CD4-positive, alpha-beta T cell treated with Interleukin-2 at 100 ng/mL for 4 hours (primary cell): Measurements from ENCODE around the gene ANKRD18A.

Experiments used
- DNase-seq: peaks from one replicate; pipeline ENCODE4 v3.0.0-alpha.2; 2020; ENCODE audit warnings: low spot score

ANKRD18A gene

DNA sequence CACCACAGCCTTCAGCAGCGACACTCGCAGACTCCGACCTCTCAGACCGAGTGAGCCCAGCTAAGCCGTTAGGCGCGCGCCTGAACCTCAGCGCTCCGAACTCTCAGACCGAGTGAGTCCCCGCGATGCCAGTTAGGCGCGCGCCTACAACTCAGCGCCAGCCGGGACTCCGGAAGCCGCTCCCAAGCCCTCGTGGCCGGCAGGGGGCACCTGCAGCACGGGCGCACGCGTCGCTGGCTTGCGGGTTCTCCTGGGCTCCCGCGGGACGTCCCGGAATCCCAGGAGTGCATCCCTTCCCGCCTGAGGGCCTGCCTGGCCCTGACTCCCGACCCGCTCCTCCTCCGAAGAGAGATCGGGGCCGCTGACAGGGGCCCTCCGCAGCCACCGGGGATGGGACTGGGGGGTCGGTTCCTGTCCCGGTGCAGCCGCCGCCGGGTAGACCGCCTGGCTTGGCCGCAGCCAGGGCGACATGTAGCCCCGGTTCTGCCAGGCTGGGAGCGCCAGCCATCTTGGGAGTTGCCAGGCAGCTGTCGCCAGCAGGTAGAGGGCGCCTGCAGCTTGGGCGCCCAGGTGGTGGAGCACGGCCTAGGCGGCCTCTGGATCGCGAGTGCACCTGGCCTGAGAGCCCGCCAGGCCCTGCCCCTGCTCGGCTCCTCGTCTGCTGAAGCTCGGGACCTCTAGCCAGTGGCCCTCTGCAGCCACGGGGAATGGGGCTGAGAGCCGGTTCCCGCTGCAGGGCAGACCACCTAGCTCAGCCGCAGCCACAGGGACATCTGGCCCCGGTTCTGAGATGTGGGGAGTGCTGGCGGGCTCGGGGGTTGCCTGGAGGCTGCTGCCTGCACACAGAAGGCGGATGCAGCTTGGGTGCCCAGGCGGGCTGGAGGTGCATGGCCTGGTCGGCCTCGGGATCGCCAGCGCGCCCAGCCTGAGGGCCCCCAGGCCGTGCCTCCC, at the start of gene ANKRD18A:
Gene ANKRD18A (minus strand): TSS at position 114 of the 951 bp plus-strand sequence. CDS start 311 bp downstream, outside the sequence.
- DNase-seq = peak; percentile 70

DNA sequence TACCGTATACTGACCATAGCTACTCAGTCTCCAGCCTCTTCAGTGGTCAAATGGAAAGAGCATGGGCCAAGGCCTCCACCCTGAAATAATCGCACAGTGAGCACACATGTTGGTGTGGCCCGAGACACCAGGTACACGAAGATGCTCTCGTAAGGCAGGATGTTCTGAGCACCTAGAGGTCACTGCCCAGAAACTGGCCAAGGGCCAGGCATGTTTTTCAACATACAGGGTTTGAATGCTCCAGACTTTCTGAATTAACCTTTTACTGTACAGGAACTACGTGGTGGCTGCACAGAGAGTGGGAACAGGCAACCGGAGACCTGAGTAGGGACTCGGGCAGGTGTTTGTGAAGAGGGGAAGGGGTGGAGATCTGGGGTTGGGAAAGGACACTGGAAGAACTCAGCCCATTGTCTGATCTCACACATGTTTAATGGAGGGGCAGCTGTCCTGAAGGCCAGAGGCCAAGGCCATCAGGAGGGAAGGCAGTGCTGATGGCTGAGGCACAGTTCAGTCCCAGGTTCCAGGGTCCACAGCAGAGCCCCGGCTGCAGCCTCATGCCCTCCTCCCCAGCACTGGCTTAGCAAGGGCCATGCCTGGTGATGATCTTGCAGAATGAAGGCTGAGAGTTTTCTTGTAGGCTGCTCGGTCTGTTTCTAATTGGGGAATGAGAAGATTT, 48.5 kb upstream of the ANKRD18A start:
- no peak for DNase-seq

DNA sequence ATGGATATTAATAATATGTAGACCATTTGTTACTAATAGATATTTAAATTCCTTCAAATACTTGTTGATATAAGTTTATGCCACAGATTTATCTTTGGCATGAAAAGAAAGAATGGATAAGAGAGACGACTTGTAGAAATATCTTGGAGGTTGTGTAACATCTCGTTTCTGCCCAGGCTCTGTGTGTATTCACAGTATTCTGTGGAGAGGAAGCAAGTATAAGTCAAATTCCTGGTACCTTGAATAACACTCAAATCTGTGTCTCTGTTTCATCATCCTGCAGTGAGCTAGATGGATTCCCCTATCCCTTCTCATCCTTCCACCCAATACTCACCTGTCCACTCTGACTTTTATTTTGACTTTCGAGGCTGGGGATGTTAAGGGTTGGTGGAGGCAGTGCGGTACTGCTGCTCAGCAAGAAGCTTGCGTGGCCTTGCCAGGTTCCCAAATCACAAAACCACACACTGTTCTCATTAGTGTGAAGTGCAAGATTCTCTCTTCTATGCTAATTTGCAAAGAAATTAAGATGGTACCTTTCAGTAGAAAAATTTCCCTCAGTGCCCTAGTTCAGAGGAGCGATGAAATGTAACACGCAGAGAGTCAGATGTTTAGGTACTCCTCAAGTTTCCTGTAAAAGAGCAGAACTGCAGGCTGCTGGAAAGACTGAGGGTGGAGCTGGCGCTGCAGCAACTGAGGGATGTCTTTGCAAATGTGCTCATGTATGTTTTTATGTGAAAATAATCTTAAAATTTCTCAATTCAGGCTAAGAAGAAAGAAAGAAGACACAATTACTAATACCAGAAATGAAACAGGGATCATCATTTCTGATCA, 42.6 kb upstream of the ANKRD18A start:
- no peak for DNase-seq

DNA sequence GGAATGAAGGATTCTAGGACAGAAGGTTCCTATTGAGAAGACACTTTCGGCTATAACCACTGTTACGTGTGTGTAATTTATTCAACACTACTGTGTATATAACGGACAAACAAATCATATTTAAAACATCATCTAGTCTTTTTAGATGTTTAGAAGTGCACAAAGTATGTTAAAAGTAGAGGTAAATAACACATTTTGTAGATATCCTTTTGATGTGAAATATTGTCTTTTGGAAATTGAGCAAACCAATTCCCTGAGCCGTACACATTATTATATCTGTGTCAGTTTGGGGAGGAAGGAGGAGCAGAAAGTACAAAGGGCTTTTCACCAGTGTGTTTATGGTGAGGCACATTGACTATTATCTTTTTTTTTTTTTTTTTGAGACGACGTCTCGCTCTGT, 39.1 kb upstream of the ANKRD18A start:
- no peak for DNase-seq

DNA sequence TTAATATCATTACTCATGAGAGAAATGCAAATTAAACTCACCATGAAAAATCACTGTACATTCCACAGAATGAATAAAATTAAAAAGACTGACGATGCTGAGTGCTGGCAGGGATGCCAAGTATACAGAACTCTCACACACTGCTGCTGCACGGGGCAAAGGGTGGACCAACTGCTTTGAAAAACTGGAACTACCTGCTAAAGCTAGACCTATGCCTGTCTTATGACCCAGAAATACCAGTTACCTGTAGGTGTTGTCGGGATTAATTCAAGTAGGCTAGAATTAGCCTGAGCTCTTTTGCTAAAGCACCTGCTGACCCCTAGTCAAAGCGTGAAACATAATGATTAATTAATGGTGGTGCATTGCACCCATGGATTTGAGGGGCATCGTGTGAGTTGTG, 36.5 kb upstream of the ANKRD18A start:
- no peak for DNase-seq

DNA sequence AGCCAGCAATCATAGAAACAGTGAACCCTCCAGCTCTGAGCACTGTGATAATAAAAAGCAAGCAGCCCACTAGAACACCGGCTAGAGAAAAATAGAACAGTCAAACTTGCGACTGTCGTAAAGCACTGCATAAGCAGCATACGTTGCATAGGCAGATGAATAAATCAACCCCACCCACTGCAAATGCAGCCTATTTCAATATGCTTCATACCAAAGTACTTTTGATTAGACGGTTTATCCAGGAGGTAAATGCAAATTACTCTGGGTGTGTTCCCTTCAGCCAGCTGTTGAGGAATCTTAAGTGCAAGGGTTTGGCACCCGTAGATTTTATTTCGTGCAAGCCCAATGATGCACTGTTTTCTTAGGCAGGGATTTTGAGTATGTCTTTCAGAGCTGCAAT, 32.1 kb upstream of the ANKRD18A start:
- DNase-seq = no peak

DNA sequence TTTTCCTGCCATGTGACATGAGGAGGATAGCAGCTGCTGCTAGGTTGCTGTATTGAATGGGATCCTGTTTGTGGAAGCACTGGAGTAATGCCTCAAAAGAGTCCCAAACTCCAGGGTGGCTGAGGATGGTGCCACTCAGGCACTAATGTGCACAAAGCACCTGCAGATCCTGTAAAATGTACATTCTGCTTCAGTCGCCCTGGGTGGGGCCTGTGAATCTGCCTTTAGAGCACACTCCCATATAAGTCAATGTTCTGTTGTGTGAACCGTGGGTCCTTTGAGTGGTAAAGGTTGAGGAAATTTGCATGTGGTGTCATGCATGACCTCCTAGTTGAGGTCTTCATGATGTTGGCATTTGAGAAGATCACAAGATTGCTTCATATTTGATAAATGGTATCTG, 31.6 kb upstream of the ANKRD18A start:
- no peak for DNase-seq

DNA sequence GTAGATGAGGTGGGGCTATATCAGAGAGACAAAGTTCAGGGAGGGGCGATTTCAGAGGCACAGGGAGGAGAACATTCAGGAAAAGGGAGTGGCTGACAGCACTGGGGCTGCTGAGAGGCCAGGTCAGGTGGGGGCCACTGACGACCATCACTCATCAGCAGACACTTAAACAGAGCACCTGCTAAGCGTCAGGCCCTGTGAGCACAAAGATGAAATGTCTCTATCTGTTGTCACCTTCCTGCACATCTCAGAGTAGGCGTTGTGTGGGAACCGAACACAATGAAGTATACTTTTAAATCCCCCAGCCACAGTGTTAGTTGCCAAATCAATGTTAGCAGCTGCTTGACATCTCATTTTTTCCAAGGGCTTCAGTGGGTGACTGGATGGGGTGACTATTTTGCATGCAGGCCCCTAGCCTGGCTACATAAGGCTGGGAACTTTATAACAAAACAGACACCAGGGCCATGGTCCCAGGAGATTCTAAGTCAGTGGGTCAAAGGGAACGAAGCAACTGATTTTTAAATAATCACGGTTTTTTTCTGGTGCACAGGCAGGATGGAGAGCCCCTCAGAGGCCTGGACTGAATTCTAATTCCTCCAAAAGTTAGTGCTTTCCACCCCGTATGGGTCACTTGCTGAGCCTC, 31.1 kb upstream of the ANKRD18A start:
- no peak for DNase-seq

DNA sequence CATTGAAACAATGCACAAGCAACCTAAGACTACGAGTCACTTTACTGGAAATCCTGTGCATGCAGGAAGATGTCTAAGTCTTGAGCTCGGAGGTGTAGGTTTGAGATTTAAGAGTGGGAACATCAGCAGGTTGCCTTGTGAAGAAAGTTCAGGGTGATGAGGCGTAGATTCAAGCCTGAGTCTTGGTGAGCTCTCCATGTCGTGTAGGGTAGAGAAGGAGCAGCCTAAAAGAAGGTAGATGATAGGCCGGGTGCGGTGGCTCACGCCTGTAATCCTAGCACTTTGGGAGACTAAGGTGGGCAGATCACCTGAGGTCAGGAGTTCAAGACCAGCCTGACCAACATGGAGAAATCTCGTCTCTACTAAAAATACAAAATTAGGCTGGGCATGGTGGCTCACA, 30.2 kb upstream of the ANKRD18A start:
- no peak for DNase-seq

DNA sequence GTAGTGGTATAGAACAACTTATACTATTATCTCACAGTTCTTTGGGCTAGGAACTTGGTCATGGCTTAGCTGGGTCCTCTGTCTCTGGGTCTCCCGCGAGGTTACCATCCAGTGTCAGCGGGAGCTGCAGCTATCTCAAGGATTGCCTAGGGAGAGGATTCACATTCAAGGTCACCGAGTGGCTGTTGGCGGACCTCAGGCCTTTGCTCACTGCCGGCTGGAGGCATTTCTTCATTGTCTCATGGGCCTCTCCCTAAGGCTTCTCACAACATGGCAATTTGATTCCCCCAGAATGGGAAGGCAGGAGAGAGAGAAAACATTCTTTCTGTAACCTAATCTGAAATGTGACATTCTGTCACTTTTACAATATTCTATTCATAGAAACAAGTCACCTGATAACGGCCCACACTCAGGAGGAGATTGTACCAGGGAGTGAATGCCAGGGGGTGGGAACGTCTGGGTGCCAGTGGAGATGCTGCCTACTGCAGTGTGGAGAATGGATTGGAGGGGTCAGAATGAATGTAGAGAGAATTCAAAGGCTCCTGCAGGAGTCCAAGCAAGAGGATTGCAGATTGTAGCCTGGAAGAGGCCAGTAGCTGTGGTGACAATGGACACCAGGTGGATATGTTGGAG, 29.5 kb upstream of the ANKRD18A start:
- no peak for DNase-seq

DNA sequence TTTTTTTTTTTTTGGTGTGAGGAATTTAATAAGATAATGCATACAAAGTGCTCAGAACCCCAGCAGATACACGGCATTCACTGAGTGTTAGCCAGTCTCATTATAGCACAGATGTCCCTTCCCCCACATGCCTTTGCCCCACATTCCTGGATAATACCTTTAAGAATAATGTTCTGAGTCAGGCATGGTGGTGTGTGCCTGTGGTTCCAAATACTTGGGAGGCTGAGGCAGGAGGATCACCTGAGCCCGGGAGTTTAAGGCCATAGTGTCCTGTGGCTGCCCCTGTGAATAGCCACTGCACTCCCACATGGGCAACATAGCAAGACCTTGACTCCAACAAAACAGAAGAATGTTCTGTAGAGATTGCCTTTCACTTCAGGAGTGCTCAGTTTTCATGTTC, 24.2 kb upstream of the ANKRD18A start:
- no peak for DNase-seq

DNA sequence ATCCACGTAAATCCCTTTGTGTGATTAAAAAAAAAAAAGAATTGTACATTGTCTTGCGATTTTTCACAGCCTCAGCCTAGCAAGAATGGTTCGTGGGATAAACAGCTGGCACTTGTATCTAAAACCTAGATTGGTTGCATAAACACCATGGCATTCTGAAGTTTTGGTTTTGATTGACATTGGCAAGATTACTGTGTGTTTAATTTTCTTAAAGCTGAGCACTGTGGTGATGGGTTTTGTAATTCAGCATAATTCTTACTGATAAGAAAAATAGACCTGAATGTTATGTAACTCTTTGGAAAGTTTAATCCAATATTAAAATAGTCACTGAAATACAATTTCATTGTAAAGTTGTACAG, 23.4 kb upstream of the ANKRD18A start:
- no peak for DNase-seq

DNA sequence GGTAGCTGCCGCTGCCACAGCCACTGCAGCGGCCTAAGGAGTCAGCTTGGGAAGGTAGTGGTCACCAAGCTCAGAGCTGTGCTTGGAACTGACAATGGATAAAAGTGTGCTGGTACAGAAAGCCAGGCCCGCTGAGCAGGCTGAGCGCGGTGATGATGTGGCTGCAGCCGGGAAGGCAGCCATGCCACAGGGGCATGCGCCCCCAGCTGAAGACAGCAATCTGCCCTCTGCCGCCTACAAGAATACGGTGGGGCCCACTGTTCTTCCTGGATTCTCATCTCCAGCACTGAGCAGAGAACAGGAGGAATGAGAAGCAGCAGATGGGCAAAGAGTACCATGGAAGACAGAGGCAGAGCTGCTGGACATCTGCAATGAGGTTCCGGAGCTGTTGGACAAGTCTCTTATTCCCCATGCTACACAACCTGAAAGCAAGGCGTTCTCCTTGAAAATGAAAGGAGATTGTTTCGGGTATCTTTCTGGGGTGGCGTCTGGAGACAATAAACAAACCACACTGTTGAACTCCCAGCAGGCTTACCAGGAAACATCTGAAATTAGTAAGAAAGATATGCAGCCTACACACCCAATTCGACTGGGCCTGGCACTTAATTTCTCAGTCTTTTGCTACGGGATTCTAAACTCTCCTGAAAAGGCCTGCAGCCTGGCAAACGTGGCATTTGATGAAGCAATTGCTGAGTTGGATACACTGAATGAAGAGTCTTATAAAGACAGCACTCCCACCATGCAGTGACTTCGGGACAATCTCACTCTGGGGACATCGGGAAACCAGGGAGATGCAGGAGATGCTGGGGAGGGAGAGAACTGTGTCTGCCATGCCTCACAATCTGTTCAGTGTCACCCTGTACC, 22.8 kb upstream of the ANKRD18A start:
- no peak for DNase-seq

DNA sequence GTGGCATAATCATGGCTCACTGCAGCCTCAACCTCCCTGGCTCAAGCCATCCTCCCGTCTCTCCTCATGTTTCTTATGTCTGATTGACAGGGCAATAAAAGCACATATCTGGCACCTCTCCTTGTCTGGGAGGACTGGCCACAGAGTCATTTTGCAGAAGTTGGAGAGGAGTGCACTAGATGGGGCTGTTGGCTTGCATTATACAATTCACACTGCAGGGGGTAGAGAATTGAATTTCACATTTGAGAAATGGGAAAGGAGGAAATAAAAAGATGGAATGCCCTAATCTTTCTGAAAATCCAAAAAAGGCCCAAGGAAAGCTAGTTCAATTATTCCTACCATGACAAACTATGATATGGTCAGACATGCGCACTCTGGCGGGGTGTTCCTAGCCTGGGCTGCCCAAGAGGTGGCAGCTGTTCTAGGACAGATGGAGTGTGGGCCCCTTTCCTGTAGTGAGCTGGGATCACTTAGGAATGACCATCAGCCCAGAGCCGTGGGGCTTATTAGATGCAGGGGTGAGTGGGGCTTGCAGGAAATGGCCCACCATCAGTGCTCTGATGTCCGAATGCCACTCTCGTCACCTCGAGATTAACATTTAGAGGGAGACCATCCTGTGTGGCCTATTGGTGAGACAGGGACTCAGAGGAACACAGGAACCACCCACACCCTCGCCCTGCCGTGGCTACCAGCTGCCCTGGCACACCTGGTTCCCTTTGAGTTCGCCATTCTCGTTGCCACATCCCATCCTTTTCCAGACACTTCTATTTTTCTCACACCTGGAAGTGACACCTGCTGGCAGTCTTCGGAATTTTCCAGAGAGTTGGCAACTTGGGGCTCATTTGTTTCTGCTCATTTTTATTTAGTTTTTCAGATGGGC, 21.8 kb upstream of the ANKRD18A start:
- no peak for DNase-seq

DNA sequence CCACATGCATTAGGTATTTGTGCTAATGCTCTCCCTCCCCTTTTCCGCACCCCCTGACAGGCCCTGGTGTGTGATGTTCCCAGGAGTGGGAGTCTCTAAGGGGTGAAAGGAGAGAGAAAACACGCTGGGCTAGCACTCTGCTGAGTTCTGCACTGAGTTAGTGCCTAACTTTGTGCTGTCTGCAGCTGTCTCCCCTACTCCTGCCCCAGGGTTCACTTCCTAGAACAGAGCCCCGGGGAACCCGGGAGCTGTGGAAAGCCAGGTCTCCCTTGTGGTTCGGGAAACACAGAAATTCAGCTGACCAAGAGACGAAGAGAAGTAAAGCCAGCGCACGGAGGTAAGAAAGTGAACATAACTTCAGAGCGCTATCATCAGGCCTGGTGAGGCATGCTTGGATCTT, 20.7 kb upstream of the ANKRD18A start:
- DNase-seq = no peak

DNA sequence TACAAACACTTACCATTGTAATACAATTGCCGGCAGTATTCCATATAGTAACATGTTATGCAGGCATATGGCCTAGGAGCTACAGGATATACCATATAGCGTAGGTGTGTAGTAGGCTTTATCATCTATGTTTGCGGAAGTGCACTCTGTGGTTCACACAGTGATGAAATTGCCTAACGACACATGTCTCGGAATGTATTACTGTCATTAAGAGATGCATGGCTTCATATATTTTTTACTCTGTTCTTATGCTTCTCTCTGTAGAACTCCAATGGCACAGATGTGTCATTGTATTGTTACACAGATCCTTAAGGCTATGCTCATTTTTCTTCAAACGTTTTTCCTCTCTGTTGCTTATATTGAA, 19.2 kb upstream of the ANKRD18A start:
- DNase-seq = no peak

DNA sequence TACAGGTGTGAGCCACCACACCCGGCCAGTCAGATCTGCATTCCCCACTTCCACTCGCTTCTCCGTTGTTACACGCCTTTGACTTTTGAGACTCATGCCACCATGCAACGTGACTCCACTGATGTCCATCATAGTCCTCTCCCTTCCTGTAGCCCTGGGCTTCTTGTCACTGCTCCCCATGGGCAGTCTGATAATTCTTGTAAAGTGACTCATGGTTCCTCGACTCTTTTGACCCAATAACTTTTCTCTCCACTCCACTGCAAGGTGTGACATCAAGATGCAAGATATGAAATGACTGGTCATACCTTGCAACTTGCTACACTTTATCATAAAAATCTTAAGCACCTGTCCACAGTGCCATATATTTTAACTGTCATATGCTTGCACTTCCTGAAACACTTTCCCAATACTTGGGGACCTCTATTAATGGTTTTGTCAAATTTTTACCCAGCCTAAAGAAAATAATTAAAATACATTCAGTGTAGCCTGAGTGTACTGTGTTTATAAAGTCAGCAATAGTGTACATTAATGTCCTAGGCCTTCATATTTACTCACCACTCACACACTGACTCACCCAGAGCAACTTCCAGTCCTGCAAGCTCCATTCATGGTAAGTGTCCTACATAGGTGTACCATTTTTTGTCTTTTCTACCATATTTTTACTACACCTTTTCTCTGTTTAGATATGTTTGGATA, 18.6 kb upstream of the ANKRD18A start:
- no peak for DNase-seq

DNA sequence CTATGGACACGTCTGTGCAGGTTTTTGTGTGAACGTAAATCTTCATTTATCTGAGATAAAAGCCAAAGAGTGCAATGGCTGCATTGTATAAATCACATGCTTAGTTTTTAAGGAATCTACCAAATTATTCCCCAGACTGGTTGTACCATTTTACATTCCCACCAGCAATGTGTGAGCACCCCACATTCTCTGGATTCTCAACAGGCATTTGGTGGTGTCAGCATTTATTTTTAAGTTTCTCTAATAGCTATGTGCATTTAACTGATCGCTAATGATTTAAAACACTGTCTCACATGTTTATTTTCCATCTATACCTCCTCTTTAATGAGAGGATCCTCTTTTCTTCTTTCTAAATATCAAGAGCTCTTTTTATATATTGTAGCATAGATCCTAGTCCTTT, 13.9 kb upstream of the ANKRD18A start:
- no peak for DNase-seq

DNA sequence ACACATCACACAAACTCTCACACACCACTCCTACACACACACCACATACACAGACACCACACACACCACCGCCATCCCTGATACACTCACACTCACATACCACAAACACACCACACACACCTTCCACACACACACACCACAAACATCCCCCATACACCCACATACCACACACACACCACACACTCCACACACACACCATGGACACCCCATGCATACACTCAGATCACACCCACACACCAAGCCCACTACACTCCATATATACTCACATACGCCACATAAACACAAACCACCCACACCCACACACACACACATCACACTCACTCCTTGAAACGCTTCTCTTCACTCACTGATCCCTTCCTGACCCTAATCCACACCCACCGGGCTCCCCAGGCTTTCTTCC, 9.1 kb upstream of the ANKRD18A start:
- no peak for DNase-seq
